HepG2 (cell line): Measurements from ENCODE around the gene CNPPD1. TPM values are rescaled to one million over a fixed set of nuclear protein-coding genes. Genes with fewer than 3 reads are reported as not detected.

Source experiments
- EP300 ChIP-seq, 3 experiments: sonication (generic) in 1 of 3; formaldehyde crosslinking in 1 of 3; IDR thresholded peaks; 2 replicates each; pipeline versions ENCODE4 v1.5.1 to v1.6.1; 2011 to 2020; ENCODE audit warnings: low read depth in 2 of 3, low read length in 2 of 3, borderline replicate concordance in 1 of 3, improper control_type of control experiment in 1 of 3, mild to moderate bottlenecking in 1 of 3, missing genetic modification reagents in 1 of 3, moderate library complexity in 1 of 3
- FIP1L1 ChIP-seq: fragments of 200-400 bp; formaldehyde crosslinking; IDR thresholded peaks from 2 replicates; pipeline ENCODE4 v1.6.1; 2018; ENCODE audit warnings: low read depth, mild to moderate bottlenecking, low read length, moderate library complexity, borderline replicate concordance; ENCODE audit not compliant: insufficient read depth
- FOXA1 ChIP-seq, 2 experiments: fragments of 450-650 bp in 1 of 2; sonication (generic) in 1 of 2; formaldehyde crosslinking in 1 of 2; IDR thresholded peaks; 2 replicates each; pipeline versions ENCODE4 v1.4.0 to v1.6.1; 2016 to 2020; ENCODE audit warnings: missing genetic modification reagents in 1 of 2
- PHF8 ChIP-seq: sonication (generic); formaldehyde crosslinking; IDR thresholded peaks from 2 replicates; pipeline ENCODE4 v1.5.0; 2020; ENCODE audit warnings: missing genetic modification reagents
- THAP9 ChIP-seq: sonication (generic); formaldehyde crosslinking; IDR thresholded peaks from 2 replicates; pipeline ENCODE4; 2020; ENCODE audit warnings: missing genetic modification reagents, mild to moderate bottlenecking, borderline replicate concordance
- XRCC5 ChIP-seq: fragments of 200-400 bp; formaldehyde crosslinking; optimal IDR thresholded peaks from 2 replicates; pipeline ENCODE3; 2017; ENCODE audit warnings: mild to moderate bottlenecking, low read length
- ZBTB38 ChIP-seq: sonication (generic); formaldehyde crosslinking; IDR thresholded peaks from 2 replicates; pipeline ENCODE4 v1.5.1; 2020; ENCODE audit warnings: mild to moderate bottlenecking, missing genetic modification reagents
- ZBTB7B ChIP-seq: sonication (generic); formaldehyde crosslinking; IDR thresholded peaks from 2 replicates; pipeline ENCODE4 v1.4.0; 2020; ENCODE audit warnings: missing genetic modification reagents
- ZFP37 ChIP-seq: sonication (generic); formaldehyde crosslinking; IDR thresholded peaks from 2 replicates; pipeline ENCODE4 v1.4.0; 2020; ENCODE audit warnings: missing genetic modification reagents, borderline replicate concordance
- ZNF350 ChIP-seq: sonication (generic); formaldehyde crosslinking; IDR thresholded peaks from 2 replicates; pipeline ENCODE4 v1.4.0; 2020; ENCODE audit warnings: mild to moderate bottlenecking, low read depth, missing genetic modification reagents, borderline replicate concordance
- ZNF597 ChIP-seq: sonication (generic); formaldehyde crosslinking; IDR thresholded peaks from 2 replicates; pipeline ENCODE4 v1.5.0; 2020; ENCODE audit warnings: missing genetic modification reagents
- ZNF660 ChIP-seq: sonication (generic); formaldehyde crosslinking; IDR thresholded peaks from 2 replicates; pipeline ENCODE4 v1.5.1; 2020; ENCODE audit warnings: mild to moderate bottlenecking, low read depth, missing genetic modification reagents, borderline replicate concordance
- ZNF691 ChIP-seq: sonication (generic); formaldehyde crosslinking; IDR thresholded peaks from 2 replicates; pipeline ENCODE4 v1.4.0; 2020; ENCODE audit warnings: missing genetic modification reagents, low read depth, mild to moderate bottlenecking, borderline replicate concordance
- polyA plus RNA-seq, 8 experiments: library from polyadenylated mRNA; depleted of rRNA in 3 of 8; stranded (reverse) in 7 of 8; unstranded in 1 of 8; fragments of >200 nt; fragmentation: Illumina TruSeq in 4 of 8; extraction: Trizol in 4 of 8; gene quantifications; 2 replicates each; pipeline versions ENCODE4 v1.2.1 to v1.2.3, GENCODE V29; 2011 to 2016; ENCODE audit warnings: low read depth in 4 of 8, missing spikeins in 1 of 8, mixed read lengths in 1 of 8; ENCODE audit not compliant: insufficient read depth in 1 of 8
- total RNA-seq, 5 experiments: library from RNA; depleted of rRNA; stranded (reverse); fragments of >200 nt; fragmentation: Illumina TruSeq; extraction: Trizol; gene quantifications; 2 replicates each; pipeline ENCODE4 v1.2.3, GENCODE V29; 2016; ENCODE audit warnings: low read depth in 1 of 5
- TF ChIP-seq, protein P1 (sequence below): sonication (generic); formaldehyde crosslinking; IDR thresholded peaks from 2 replicates; pipeline ENCODE4 v1.5.0; 2020; ENCODE audit warnings: mild to moderate bottlenecking, missing genetic modification reagents
- TF ChIP-seq, protein P2 (sequence below): sonication (generic); formaldehyde crosslinking; IDR thresholded peaks from 2 replicates; pipeline ENCODE4 v1.5.0; 2020; ENCODE audit warnings: missing genetic modification reagents
- TF ChIP-seq, protein P3 (sequence below): IDR thresholded peaks from 2 replicates; pipeline ENCODE4 v1.6.1; 2016; ENCODE audit warnings: mild to moderate bottlenecking, missing biosample characterization, missing genetic modification reagents

Gene CNPPD1
- total and polyA plus RNA-seq, 2 of the 13 experiments (the other 11 are each of a cell fraction or from before 2014, with no cell fraction given) = 35.5 to 49.4 TPM

DNA sequence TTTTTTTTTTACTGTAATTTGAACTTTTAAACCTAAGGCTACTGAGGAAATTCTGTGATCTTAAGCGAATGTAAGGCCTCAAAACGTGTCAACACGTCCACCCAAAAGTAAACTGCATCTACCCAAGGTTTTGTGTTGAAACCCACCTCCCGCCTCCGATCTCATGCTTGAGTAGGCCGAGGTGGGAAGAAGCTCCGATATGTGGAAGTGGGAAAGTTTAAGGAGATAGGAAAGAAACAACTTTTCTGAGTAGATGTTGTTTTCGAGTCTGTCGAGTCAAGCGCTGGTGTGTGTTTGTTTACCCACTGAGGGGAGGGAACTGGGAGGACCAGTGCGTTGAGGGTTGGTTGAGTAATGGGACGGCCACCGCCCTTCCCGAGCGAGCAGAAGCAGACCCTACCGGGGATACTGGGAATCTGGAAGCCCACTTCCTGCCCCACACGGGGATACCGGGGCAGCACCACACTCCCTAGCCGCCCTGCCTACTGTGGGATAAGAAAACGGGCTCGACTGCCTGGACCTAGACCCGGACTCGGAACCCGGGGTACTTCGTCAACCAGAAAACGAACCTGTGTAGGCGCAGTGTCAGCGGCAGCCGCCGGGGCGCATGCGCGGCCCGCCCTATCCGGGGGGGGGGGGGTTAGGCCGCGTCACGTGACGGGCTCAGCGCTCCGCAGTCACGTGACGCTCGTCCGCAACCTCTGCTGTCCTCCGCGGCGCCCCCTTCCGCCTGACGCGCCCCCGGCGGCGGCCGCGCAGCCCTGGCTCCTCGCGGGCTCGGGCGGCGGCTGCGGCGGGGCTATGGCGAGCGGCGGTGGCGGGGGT lies 1.0 kb upstream of the CNPPD1 start, which contains the start of gene RETREG2 (continued):
- TF ChIP-seq EP300 (IDR thresholded peaks at IDR 0.05; ENCODE audit: low read depth in 2 of 2, low read length in 2 of 2) (peak in 1 of 2 experiments; percentile 5; a peak in 2 of 4 replicates), EP300 (CRISPR knock-in tag; IDR thresholded peaks at IDR 0.05; ENCODE audit: borderline replicate concordance) (no peak), ZFP37 (CRISPR knock-in tag) (no peak; the same call in 1 of the 2 replicates), ZBTB7B (CRISPR knock-in tag) (no peak), PHF8 (CRISPR knock-in tag) (peak; percentile 80), ZNF660 (0 out of 2 replicates have a peak, but pooled peaks have one; percentile 72), THAP9 (CRISPR knock-in tag) (peak; percentile 66), ZBTB38 (peak; percentile 80; the same call in 1 of the 2 replicates), XRCC5 (peak; percentile 73), ZNF691 (CRISPR knock-in tag) (peak; percentile 69; the same call in 1 of the 2 replicates), ZNF350 (CRISPR knock-in tag) (no peak; the same call in 1 of the 2 replicates), ZNF597 (no peak), FOXA1 (IDR thresholded peaks at IDR 0.05) (no peak), FOXA1 (CRISPR knock-in tag; IDR thresholded peaks at IDR 0.05) (peak; percentile 92), FIP1L1 (no peak)
- TF ChIP-seq, protein P1, sequence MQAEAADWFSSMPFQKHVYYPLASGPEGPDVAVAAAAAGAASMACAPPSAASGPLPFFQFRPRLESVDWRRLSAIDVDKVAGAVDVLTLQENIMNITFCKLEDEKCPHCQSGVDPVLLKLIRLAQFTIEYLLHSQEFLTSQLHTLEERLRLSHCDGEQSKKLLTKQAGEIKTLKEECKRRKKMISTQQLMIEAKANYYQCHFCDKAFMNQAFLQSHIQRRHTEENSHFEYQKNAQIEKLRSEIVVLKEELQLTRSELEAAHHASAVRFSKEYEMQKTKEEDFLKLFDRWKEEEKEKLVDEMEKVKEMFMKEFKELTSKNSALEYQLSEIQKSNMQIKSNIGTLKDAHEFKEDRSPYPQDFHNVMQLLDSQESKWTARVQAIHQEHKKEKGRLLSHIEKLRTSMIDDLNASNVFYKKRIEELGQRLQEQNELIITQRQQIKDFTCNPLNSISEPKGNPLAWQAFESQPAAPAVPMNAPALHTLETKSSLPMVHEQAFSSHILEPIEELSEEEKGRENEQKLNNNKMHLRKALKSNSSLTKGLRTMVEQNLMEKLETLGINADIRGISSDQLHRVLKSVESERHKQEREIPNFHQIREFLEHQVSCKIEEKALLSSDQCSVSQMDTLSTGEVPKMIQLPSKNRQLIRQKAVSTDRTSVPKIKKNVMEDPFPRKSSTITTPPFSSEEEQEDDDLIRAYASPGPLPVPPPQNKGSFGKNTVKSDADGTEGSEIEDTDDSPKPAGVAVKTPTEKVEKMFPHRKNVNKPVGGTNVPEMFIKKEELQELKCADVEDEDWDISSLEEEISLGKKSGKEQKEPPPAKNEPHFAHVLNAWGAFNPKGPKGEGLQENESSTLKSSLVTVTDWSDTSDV (CRISPR knock-in tag) = 0 out of 2 replicates have a peak, but pooled peaks have one; percentile 91
- TF ChIP-seq, protein P2, sequence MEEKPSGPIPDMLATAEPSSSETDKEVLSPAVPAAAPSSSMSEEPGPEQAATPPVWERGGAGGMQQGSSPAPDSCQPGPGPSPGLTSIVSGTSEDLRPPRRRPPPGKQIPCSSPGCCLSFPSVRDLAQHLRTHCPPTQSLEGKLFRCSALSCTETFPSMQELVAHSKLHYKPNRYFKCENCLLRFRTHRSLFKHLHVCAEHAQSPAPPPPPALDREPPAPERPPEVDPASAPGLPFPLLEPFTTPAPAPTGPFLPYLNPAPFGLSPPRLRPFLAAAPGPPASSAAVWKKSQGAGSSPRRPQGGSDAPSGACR (CRISPR knock-in tag) = no peak; the same call in 1 of the 2 replicates
- TF ChIP-seq, protein P3, sequence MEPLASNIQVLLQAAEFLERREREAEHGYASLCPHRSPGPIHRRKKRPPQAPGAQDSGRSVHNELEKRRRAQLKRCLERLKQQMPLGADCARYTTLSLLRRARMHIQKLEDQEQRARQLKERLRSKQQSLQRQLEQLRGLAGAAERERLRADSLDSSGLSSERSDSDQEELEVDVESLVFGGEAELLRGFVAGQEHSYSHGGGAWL (CRISPR knock-in tag) = 0 out of 2 replicates have a peak, but pooled peaks have one; percentile 37
